Stimulated activated CD8-positive, alpha-beta memory T cell treated with anti-CD3 and anti-CD28 coated beads, Interleukin-7, amount 100 ng/mL, for 24 hours (primary cell): ENCODE measurements around the gene FANK1.

Source experiments
- DNase-seq: peaks from one replicate; pipeline ENCODE4 v3.0.0-alpha.2; 2020; ENCODE audit warnings: low read depth

The FANK1 gene

DNA sequence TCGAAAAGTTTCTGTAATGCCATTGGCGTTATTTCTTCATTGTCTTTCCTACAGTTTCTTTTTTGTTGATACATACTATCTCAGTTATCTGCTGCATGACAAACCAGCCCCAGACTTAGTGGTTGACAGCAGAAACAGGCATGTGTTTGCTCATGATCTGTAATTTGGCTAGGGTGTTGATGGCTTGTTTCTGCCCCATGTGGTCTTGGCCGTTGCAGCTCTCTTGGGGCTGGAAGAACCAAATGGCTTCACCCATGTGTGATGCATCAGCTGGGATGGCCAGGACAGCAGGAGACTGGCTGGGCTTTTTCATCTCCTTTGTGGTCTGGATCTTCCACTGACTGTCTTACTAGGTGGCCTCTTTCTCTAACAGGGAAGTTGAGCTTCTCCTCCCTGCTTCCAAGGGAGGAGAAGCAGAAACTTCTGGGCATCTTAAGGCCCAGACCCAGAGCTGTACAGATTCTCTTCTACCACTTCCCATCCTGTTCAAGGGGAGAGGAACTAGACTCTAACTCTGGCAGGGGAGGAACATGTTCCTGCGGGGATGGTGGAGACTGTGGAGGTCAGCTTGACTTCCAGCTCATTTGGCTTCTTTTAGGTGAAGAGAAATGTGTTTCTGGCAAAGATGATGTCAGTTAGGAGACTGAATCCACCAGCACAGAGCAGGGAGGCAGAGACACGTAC lies 89.3 kb downstream of the FANK1 start:
- no peak for DNase-seq

DNA sequence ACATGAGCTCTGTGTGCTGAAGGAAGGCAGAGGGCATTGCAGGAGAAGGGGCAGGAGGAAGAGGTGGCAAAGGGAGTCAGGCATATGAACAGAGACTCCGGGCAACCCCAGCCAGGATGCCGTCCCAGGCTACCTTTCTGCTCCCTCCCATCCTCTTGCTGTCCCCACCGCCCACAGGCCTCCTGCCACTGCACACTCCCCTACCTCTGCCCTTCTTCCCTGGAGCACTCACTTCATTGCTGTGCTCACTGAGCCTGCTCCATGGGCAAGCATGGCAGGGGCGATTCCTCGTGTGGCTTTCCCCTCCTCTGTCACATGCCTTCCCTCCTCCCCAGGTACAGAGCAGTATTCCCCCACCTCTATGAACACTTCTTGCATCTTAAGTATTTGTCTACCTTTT lies 93.4 kb downstream of the FANK1 start:
- no peak for DNase-seq

DNA sequence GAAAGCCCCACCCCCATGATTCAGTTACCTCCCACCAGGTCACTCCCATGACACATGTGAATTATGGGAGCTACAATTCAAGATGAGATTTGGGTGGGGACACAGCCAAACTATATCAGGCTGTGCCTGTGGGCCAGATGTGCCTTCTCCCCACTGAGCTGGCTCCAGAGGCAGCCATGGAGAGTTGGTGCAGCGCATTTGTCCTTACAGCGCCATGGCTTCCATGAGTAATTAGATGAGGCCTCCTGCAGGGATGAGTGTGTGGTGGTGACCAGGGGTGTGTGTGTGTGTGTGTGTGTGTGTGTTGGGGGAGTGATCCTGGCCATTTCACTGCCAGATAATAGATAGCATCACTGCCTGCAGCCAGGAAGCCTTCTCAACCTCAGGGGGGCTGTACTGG lies 94.6 kb downstream of the FANK1 start:
- DNase-seq, result no peak

DNA sequence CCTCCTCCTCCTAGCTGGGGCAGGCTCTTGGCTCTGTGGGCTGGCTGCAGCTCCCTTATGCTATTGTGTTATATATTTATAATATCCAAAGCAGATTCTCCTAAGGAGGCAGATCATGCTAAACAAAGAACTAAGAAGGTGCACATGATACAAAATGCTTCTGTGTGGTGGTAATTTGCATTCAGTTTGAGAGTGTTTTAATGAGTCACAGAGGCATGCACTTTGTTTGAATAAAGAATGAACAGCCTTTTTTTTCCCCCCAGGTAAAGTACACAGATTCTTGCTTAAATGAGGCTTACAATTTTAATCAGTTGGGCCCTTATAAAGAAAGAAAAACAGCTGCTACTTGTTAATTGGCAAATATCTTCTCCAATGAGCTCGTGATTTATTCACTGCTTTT lies 95.0 kb downstream of the FANK1 start:
- DNase-seq, result no peak

DNA sequence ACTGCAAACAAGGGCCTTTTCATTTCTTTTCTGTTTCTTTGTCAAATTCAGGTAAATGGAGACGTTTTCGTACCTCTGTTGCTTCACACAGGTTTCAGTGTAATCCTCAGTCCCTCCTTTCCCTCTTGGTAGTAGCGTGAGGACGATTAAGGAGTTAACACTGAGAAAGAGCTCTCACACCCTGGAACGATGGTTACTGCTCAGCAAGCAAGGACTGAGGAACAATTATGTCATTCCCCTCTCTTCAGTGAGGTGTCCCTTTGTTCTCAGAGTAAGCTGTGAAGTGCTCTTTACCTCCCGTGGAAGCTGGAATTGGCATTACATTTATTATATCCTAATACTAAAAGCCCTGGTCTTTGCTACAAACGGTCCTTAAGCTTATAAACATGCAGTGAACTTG lies 95.9 kb downstream of the FANK1 start:
- DNase-seq, result no peak

DNA sequence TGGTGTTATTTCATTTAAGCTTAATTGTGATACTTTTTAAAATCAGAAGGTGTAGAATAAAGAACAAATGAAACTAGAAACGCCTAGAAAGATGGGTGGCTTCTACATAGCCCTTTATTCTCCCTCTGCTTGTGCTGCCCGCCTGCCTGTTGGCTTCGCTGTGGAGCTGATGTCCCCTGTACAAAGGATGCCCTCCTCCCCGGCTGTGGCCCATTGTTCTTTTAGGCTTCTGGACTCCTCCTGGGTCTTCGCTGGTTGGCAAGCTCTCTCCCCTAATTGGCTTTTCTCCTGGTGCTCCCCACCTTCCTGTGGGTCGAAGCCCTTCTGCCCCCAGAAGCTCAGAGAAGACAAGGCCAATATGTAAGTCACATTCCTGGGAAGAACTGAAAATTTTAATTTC lies 98.2 kb downstream of the FANK1 start:
- DNase-seq, result no peak

DNA sequence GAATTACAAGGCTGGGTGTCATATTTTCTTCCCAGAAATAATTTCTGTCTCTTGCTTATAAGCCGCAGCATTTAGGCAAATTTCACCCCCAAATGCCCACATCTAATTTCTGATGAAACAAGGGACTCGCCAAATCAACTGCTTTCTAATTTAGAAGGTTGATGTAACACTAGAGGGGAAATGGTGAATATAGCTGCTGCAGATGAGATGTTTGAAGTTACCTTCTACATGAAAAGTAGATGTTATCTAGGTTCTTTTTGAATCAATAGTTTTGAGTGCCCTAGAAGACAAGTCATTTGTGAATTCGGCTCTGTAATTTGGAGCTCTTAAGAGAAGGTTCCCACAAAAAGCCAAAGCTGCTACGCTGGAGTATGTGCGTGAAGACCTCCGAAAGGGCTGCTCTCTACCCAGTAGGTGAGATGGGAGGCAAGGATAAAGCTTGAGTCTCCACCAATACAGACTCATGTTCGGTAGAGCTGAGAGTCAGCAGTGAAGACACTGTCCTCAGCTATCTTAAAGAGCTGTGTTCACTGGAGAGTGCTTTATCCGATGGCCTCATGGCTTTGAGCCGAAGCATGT lies 99.5 kb downstream of the FANK1 start:
- DNase-seq, result no peak

DNA sequence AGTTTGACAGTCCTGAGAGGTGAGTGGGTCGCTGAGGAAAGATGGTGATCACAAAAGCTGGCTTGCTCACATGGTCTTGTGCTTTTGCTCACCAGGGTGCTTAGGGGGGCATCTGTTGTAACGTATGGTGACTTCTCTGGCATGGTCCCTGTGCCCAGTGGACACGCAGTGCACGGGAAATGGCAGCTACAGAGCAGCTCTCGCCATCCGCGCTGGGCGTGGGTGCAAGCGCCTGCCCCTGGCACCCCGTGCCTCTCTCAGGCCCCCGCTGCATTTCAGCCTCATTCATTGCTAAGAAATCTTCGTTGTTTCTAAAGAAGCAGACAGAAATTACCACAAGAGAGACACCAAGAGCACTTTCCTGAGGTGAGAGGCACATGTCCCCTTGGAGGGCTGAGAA lies 101.2 kb downstream of the FANK1 start:
- no peak for DNase-seq

DNA sequence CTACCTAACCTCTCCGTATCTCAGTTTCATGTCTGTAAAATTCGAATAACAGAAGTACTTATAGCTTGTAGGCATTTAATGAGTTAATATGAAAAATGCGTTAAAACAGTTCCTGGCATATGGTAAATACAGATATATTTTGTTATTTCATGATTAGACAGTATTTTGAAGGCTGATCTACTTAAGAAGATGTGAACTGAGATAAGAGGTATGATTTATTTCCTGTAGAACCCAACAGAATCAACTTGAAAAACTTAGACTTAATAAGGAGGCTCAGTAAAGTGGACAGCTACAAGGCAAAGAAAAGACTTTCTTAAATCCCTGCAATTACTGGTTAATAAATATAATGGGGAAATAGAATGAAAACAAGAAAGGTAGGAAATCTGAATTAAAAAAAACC lies 103.3 kb downstream of the FANK1 start:
- no peak for DNase-seq

DNA sequence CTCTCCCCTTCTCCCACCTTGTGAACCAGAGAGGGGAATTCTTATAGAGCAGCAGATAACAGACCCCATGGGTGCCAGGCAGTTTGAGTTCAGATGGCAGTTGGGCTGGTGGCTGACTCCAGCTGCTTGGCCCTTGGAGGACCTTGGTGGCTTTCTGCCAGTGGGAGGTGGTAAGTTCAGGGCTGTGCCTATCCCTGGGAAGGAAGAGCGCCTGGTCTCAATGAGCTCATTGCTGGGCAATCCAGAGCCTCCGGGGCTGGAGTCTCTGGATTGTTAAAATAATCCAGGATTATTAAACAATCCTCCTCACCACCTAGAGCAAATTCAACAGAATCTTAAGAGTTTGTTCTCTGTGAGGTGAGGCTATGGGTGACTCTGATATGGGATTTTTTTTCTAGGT lies 105.2 kb downstream of the FANK1 start:
- DNase-seq, result no peak

DNA sequence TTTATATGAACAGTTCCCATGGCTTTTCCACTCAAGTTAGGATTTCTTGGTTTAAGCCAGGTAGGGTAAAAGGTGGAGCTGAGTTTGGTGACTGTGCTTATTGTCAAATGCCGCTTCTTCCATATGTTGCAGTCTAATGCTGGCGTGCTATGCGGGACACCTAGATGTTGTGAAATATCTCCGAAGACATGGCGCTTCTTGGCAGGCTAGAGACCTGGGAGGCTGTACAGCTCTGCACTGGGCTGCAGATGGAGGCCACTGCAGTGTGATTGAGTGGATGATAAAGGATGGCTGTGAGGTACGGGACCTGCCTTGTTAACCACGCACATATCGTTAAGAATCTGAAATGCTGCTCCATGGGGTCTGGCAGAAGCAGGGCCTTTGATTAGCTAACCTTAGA lies 108.4 kb downstream of the FANK1 start:
- no peak for DNase-seq

DNA sequence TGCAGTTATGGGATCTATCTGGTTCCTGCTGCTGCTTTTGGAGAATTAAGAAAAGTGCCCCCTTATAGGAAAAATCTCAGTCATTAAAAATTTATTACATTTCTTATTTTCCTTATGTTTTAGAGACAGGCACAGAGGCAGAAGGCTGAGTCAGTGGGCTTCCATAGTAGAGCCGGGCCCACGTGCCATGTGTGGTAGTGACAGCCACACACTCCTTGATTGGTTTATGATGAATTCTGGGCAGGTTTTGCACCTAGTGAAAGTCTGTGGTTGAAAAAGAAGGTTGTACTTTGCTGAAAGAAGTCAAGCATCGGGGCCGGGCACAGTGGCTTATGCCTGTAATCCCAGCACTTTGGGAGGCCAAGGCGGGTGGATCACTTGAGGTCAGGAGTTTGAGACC lies 109.9 kb downstream of the FANK1 start:
- DNase-seq, result no peak

DNA sequence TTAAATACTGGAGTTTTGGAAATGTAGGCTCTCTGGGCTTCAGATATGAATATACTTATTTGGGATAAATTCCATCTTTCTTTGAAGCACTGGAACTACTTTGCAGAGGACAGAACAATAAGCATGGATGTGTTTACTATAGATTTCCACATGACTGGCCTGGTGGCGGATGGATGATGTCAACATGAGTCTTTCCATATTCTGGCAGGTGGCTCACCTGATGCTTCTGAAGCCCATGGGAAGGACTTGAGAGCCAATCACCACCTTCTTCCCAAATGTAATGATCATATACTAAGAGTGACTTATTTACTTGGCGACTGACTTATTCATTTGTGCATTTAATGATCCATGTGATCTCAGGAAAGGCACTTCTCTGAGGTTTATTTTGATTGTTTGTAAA lies 110.5 kb downstream of the FANK1 start:
- DNase-seq, result no peak

DNA sequence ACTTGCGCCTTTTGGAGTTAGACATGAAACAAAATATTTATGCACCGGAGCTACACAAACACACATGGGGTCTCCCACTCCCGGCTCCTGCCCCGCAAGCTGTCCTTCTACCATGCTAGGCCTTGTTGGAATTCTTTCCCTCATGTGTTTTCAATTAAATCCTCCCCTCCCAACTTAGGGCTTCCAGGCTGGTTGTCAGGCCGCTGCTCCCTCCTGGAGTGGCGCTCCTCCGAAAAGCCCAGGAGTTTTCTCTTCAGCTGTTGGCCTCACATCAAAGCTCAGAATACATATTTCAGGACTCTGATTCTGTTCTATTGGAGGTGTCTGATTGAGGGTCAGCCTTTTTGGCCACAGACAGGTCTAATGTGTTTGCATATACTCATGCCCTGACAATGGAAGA lies 113.3 kb downstream of the FANK1 start:
- no peak for DNase-seq

DNA sequence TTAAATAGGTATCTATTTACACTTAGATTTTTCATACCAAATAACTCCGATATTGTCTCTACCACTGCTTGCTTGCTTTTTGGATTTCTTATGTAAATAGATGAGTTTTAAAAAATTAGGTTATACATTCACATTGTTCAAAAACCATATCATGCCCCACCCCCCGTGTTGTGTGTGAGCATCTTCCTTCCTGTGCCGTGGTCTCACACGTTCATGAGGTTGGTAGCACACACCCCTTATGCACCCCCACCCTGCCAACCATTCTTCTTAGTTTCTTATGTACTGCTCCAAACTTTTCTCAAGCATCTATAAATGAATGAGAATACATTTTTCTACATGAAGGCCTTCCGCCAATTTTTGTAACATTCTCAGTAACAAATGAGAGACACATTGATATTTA lies 115.6 kb downstream of the FANK1 start:
- DNase-seq, result no peak

DNA sequence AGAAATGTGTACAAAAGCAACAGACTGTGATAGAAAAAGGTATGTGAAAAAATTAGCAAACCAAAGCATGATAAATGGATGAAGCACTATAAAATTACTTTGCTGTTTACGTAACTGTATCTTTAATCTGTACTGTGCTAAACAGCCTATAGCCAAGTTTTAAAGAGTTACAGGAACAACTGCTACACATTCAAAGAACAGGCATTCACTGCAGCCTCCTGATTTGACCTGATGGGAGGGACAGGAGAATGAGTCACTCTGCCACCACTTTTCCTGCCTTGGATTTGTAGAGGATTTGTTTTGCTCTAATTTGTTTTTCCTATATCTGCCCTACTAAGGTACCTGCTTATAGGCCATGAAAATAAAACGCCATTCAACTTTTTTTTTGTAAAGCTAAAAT lies 116.1 kb downstream of the FANK1 start:
- no peak for DNase-seq

DNA sequence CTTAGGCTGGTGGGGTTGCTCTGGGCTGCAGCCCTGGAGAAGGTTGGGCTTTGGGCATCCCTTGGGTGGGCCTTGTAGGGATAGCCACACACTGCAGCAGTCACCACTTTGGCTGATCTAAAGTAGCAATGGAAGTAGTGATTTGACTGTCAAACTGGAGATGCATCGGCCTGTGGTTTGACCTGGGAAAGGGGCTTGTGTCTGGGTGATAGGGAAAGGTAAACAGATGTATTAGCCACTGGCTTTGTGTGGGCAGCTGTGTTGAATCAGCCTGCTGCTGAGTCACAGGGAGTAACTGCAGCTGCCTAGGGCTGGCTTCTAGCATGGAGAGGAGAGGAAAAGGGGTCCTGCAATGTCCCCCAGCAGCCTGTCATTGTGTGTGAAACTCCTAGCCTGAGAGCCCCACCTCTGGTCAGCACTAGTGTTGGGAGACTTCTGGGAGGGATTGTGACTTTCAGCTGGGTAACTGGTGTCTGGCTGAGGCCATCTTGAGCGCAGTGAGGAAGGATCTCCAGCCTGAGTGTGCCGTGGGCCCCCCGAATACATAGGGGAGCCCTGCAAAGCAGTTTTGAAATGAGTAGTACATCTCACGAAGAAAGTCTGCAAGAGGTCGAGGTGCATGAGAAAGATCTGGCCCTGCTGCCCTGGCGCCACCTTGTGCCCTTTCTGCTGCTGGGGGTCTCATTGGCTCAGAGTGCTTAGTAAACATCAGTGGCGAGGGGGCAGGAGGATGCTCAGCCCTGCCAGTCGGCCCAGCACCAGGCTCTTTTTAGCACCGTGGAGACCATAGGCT lies 117.3 kb downstream of the FANK1 start:
- no peak for DNase-seq

DNA sequence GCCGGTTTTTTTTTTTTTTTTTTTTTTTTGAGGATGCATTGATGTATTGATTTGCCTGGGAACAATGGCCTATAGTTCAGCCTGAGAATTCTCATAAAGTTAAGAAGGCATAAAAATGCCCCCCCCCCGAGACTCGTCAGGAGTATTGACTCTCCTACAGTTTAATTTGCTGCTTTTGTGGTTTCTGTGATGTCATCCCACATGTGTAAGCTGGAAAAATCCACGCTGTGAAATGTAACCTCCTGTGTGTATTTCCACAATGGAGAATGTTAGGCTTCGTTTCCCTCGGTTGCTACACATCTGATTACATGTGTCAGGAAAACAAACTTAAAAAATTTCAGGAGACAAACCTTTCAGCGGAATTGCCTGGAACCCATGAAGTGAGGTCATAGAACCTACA lies 117.9 kb downstream of the FANK1 start:
- no peak for DNase-seq

DNA sequence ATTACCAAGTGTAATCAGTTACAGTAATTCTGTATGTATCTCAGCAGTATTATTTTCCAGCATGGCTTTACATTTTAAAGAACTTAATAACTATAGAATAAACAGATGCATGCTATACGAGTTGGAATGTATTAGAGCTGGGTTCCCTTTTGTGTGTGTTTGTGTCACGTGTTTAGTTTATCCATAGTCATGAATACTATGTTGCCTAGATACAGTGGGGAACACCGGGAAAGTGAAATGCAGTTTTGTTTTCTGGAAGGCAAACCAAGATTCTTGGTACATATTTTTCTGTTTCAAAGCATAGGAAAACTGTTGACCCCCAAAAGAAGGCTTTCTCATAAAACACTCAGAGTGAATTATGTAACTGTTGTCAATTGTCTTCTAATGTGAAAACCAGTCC lies 119.0 kb downstream of the FANK1 start:
- DNase-seq, result no peak

DNA sequence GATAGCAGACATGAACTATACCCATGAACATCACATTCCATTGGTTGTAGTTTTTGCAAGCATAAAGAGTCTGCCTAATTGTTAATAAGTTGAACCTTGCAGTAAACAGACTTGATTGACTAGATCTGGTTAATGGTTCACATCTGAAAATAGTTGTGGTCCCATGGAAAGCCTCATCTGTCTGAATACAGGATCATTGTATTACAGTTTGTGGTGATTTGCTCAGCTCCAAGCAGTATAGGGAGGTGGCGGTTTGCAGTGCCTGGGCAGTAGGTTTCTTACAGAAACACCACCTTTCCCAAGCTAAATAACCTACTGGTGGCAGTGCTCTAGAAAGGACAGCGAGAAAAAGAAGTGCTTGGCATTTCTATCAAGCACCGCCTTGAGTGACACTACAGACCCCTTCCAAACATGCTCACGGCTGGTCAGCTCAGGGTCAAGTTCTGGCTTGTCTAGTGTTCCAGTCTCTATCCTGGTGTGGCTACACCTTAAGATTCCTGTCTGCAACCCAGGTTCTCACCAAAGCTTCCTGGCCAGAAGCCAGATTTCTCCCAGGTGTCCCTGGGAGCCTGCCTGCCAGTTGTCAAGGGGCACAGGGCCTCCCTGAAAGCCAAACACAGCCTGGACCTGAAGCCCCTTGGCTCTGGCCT lies 119.9 kb downstream of the FANK1 start:
- no peak for DNase-seq

DNA sequence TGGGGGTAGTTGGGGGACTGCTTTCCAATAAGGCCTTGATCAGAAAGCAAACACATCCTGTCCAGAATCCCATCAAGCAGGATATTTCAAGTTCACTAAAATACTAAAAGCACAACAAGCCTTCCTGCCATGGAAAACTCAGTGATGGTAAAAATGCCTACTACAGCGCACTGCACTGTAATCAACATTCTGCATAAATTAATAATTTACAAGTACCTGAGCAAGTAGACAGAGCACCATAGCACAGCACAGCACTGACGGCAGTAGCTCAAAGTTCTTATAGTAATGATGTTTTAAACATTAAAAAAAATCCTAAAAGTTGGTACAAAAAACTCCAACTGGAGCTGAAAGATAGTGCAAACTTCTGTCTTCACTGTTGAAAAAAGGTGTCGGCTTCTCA lies 120.5 kb downstream of the FANK1 start:
- DNase-seq, result no peak

DNA sequence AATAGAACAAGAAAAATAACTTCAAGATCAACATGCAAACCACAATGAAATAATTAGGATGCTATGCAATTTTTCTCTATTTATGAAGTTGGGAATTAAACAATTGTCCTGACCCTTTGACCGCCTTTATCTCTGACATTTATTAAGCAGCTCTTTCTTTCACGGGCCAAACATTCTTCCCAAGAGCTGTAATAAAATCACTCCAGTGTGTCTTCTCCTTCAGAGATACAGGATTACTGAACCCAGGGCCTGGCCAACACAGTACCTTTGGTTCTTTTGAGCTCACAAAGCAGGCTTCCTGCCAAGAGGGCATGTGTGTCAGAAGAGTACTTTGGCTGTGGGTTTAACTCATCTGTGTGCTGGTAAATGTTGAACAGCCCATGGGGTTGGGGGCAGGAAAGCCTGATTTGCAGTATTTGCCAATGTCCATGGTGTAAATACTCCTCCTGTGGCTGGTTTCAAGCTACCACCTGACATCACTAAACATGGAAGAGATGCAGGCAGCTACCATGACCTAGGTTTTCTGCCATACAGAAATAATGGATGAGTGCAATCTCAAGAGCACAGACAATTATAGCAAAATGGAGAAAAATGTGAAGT lies 121.7 kb downstream of the FANK1 start:
- DNase-seq, result no peak
